Fibroblast of lung (primary cell): ENCODE measurements around the gene PPA1.

Source experiments
- CTCF ChIP-seq, 2 donors: IDR thresholded peaks in 1 of 2; conservative IDR thresholded peaks in 1 of 2; 1 replicate in 1 of 2; 2 replicates in 1 of 2; pipeline ENCODE4 v1.5.1; 2011 to 2012; ENCODE audit warnings: low read length in 2 of 2, control low read depth in 1 of 2, inconsistent platforms in 1 of 2, low read depth in 1 of 2, mild to moderate bottlenecking in 1 of 2
- EZH2 ChIP-seq: IDR thresholded peaks from 2 replicates; pipeline ENCODE4 v1.5.1; 2012; ENCODE audit warnings: low read length, control low read depth, mild to moderate bottlenecking; ENCODE audit errors: missing control alignments

DNA sequence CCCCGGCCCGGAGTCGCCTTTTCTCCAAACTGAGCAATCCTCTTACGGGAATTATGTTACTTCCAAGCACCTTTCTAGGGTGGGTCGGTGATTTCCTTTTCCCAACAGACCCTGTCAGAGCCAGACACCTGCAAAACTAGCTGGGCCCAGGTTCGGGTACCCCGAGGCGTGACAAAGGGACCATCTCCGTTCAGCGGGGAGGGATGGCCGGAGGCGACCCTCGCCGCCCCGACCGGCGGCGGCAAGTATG is 445 bp downstream of the PPA1 start:
- TF ChIP-seq EZH2, result no peak
- TF ChIP-seq CTCF (conservative IDR thresholded peaks at IDR 0.05 in 1 of 2, IDR thresholded peaks at IDR 0.05 in 1 of 2; ENCODE audit: low read depth in 1 of 2, low read length in 2 of 2), result no peak
